GM23338 (cell line): ENCODE results near the gene LONRF2. TPM values are rescaled to one million over a fixed set of nuclear protein-coding genes. Genes with fewer than 3 reads are reported as not detected.

Experiments
- ATAC-seq: fragments of 200-7000 bp; cut with Tn5 transposase; 3 replicates; pipeline ENCODE4 v1.9.1; 2020
- DNase-seq: peaks from one replicate; pipeline ENCODE4 v3.0.0-alpha.2; 2015; ENCODE audit warnings: low spot score
- H2AFZ ChIP-seq: fragments of 200-600 bp; sonication (generic); 2 replicates; pipeline ENCODE4 v1.8.0; 2016; ENCODE audit warnings: antibody characterized with exemption, mild to moderate bottlenecking, moderate library complexity
- H3F3A ChIP-seq: fragments of 200-600 bp; sonication (generic); replicated peaks from 2 replicates; pipeline ENCODE4 v1.8.0; 2017; ENCODE audit warnings: antibody characterized with exemption, mixed run types, low read depth
- H3K27ac ChIP-seq: fragments of 200-600 bp; sonication (generic); 2 replicates; pipeline ENCODE4 v1.6.1; 2016; ENCODE audit warnings: low read depth
- H3K27me3 ChIP-seq: fragments of 200-600 bp; sonication (generic); 2 replicates; pipeline ENCODE4 v1.8.0; 2016; ENCODE audit warnings: mild to moderate bottlenecking, mixed run types, moderate library complexity; ENCODE audit not compliant: insufficient read depth
- H3K36me3 ChIP-seq: fragments of 200-600 bp; sonication (generic); 2 replicates; pipeline ENCODE4 v1.8.0; 2016; ENCODE audit warnings: mild to moderate bottlenecking; ENCODE audit not compliant: insufficient read depth
- H3K4me1 ChIP-seq: fragments of 200-600 bp; sonication (generic); 2 replicates; pipeline ENCODE4 v1.8.0; 2016; ENCODE audit warnings: mild to moderate bottlenecking, moderate library complexity; ENCODE audit not compliant: insufficient read depth
- H3K4me2 ChIP-seq: fragments of 200-600 bp; sonication (generic); 2 replicates; pipeline ENCODE4 v1.7.1; 2017; ENCODE audit warnings: mixed run types
- H3K4me3 ChIP-seq: fragments of 200-600 bp; sonication (generic); 2 replicates; pipeline ENCODE4 v1.6.1; 2016; ENCODE audit warnings: mixed run types
- H3K79me2 ChIP-seq: fragments of 200-600 bp; sonication (generic); replicated peaks from 2 replicates; pipeline ENCODE4 v1.8.0; 2017; ENCODE audit warnings: mild to moderate bottlenecking; ENCODE audit not compliant: insufficient read depth
- H3K9me2 ChIP-seq: fragments of 200-600 bp; sonication (generic); 2 replicates; pipeline ENCODE4 v1.8.0; 2017; ENCODE audit not compliant: insufficient read depth
- H4K20me1 ChIP-seq: fragments of 200-600 bp; sonication (generic); replicated peaks from 2 replicates; pipeline ENCODE4 v1.8.0; 2017; ENCODE audit warnings: mild to moderate bottlenecking; ENCODE audit not compliant: insufficient read depth
- H3K27ac Mint-ChIP-seq: 2 replicates; pipeline ENCODE4 v1.8.0; 2020; ENCODE audit warnings: inconsistent platforms, mild to moderate bottlenecking, moderate library complexity, mixed read lengths
- H3K27me3 Mint-ChIP-seq: 3 replicates; pipeline ENCODE4 v1.8.0; 2022; ENCODE audit warnings: low read depth, mild to moderate bottlenecking, moderate library complexity, mixed read lengths, inconsistent platforms; ENCODE audit not compliant: insufficient read depth, poor library complexity
- H3K36me3 Mint-ChIP-seq: 3 replicates; pipeline ENCODE4 v1.8.0; 2021; ENCODE audit warnings: low read depth, mild to moderate bottlenecking, inconsistent platforms, moderate library complexity, mixed read lengths
- H3K4me1 Mint-ChIP-seq: 3 replicates; pipeline ENCODE4 v1.8.0; 2020; ENCODE audit warnings: mild to moderate bottlenecking, inconsistent platforms, mixed read lengths
- H3K4me3 Mint-ChIP-seq: 3 replicates; pipeline ENCODE4 v1.8.0; 2021; ENCODE audit warnings: moderate library complexity, mild to moderate bottlenecking, inconsistent platforms, mixed read lengths
- H3K9me3 Mint-ChIP-seq: 3 replicates; pipeline ENCODE4 v1.8.0; 2020; ENCODE audit warnings: moderate library complexity, mild to moderate bottlenecking, inconsistent platforms, mixed read lengths
- CTCF ChIP-seq, 2 experiments: fragments of 200-600 bp in 1 of 2; sonication (generic) in 1 of 2; conservative IDR thresholded peaks; 2 replicates each; pipeline versions ENCODE4 v1.5.1 to v1.6.1; 2016 to 2017; ENCODE audit warnings: antibody characterized with exemption in 2 of 2, low read depth in 2 of 2, mild to moderate bottlenecking in 2 of 2, moderate library complexity in 1 of 2
- NANOG ChIP-seq: IDR thresholded peaks from 2 replicates; pipeline ENCODE4 v1.6.1; 2016; ENCODE audit warnings: antibody characterized with exemption, borderline replicate concordance
- ZNF462 ChIP-seq: fragments of 250-450 bp; sonication (Bioruptor Pico); IDR thresholded peaks from 2 replicates; pipeline ENCODE4 v1.5.0; 2020; ENCODE audit warnings: mild to moderate bottlenecking, moderate library complexity
- polyA plus RNA-seq: library from polyadenylated mRNA; unstranded; fragments of >200 nt; fragmentation: Nextera tagmentation; extraction: Ambion mirVana; gene quantifications from 2 replicates; pipeline ENCODE4 v1.2.1, GENCODE V29; 2016
- total RNA-seq: library from RNA; depleted of rRNA; stranded (reverse); fragments of >200 nt; shearing (Covaris generic); gene quantifications from 2 replicates; pipeline ENCODE4 v1.2.3, GENCODE V29; 2014

The LONRF2 gene
- total and polyA plus RNA-seq, 2 experiments from 2014 or later = 0.05 to 0.24 TPM

GRCh38 chr2:100242891-100243619, 79.2 kb downstream of the LONRF2 start:
- Histone ChIP-seq H3K4me3 (no peak overlapping the region), H3K36me3 (no peaks in the 10 kb centered on the region), H3K4me1 (peaks cover 6% of the 10 kb centered on the region; the same call in 1 of the 2 replicates), H3F3A (no peaks in the 10 kb centered on the region), H3K4me2 (no peak overlapping the region), H3K27ac (no peak overlapping the region), H2AFZ (peak overlapping the region; percentile 74; the same call in 1 of the 2 replicates), H3K27me3 (no peaks in the 10 kb centered on the region), H3K79me2 (no peaks in the 10 kb centered on the region), H3K9me2 (no peaks in the 10 kb centered on the region), H4K20me1 (no peaks in the 10 kb centered on the region)
- no peak for TF ChIP-seq NANOG
- peak; percentile 19; the same call in 1 of the 2 replicates for TF ChIP-seq ZNF462 (CRISPR knock-in tag)
- TF ChIP-seq CTCF (conservative IDR thresholded peaks at IDR 0.05; ENCODE audit: low read depth in 2 of 2) = peak; percentile 72 to 95
- ATAC-seq = peak; percentile 79
- Mint-ChIP-seq H3K27ac (no peak overlapping the region), H3K4me1 (peaks cover 24% of the 10 kb centered on the region), H3K36me3 (no peaks in the 10 kb centered on the region), H3K4me3 (no peak overlapping the region), H3K9me3 (no peaks in the 10 kb centered on the region), H3K27me3 (peaks cover 10% of the 10 kb centered on the region)
- DNase-seq = peak; percentile 88
